Measurements from ENCODE around the gene SYDE2.

- peak; percentile 45 to 64 for TF ChIP-seq POLR2A (IDR thresholded peaks at IDR 0.05)
- TF ChIP-seq CTCF (IDR thresholded peaks at IDR 0.05): no peak
- no peak for TF ChIP-seq EP300 (IDR thresholded peaks at IDR 0.05)
- TF ChIP-seq POLR2AphosphoS5 (IDR thresholded peaks at IDR 0.05): peak; percentile 80
Measured at GRCh38 chr1:85201340-85202091, 700 bp upstream of the SYDE2 start.
